ENCODE measurements around the gene SLC37A1. TPM values are rescaled to one million over a fixed set of nuclear protein-coding genes. Genes with fewer than 3 reads are reported as not detected.
A peak's percentile ranks its signal among the peaks of the same experiment; 100 is the strongest.

SLC37A1 gene
- total RNA-seq, 1 donor from 2014 or later, result 24.8 TPM

GRCh38 chr21:42533963-42534355 is 20.3 kb downstream of the SLC37A1 start:
- Mint-ChIP-seq H3K27me3 (no peaks in the 10 kb centered on the region), H3K36me3 (peaks cover 3% of the 10 kb centered on the region), H3K4me1 (ENCODE audit: unreplicated experiment) (peaks cover 22% of the 10 kb centered on the region), H3K27ac (no peak overlapping the region), H3K4me3 (no peak overlapping the region), H3K9me3 (no peaks in the 10 kb centered on the region)
- no peak for DNase-seq (ENCODE audit: extremely low spot score, unreplicated experiment)
- TF ChIP-seq, protein P1, sequence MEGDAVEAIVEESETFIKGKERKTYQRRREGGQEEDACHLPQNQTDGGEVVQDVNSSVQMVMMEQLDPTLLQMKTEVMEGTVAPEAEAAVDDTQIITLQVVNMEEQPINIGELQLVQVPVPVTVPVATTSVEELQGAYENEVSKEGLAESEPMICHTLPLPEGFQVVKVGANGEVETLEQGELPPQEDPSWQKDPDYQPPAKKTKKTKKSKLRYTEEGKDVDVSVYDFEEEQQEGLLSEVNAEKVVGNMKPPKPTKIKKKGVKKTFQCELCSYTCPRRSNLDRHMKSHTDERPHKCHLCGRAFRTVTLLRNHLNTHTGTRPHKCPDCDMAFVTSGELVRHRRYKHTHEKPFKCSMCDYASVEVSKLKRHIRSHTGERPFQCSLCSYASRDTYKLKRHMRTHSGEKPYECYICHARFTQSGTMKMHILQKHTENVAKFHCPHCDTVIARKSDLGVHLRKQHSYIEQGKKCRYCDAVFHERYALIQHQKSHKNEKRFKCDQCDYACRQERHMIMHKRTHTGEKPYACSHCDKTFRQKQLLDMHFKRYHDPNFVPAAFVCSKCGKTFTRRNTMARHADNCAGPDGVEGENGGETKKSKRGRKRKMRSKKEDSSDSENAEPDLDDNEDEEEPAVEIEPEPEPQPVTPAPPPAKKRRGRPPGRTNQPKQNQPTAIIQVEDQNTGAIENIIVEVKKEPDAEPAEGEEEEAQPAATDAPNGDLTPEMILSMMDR (conservative IDR thresholded peaks at IDR 0.05), result no peak

DNA sequence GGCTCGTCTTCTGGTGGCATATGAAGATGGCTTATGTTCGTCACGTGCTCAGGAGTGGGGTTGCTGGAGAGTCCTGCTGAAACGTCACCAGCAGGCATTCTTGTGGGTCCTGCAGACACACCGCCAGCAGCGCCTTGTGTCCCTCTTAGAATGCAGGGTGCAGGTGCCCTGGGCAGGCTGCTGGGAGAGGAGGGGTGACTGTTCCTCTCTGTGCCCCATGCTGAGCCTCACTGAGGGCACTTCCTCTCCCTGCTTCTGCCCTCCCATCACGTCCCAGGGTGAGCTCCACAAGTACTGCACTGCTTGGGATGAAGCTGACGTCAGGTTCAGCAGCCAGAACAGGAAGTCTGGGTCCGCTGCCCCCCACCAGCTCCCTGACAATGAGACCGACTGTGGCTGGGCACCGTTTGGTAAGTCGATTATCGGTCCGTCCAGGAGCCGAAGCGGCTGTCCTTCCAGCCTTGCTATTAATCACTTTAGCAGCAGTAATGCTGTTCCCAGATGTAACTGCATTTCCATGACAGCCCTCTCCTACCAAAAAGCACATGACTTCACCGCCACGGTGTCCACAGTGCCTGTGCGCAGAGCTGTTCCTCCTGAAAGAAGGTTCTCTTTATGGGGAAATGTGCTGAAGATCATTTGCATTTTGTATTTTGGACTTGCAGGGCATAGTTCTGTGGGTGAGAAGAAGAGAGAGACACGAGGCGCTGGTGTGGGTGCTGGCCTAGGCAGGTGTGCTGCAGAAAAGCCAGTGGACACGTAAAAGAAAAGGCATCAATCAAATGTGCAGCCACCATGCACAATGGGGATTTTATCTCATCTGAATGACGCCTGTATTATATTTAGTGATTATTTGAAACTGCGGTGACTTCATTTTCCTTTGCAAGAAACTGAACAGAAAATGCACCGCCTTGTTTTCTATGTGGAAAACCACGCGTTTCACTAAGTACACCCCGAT is 21.0 kb downstream of the SLC37A1 start:
- Mint-ChIP-seq H3K27me3 (no peaks in the 10 kb centered on the region), H3K9me3 (no peaks in the 10 kb centered on the region), H3K4me3 (no peak overlapping the region), H3K27ac (no peak overlapping the region), H3K4me1 (ENCODE audit: unreplicated experiment) (peaks cover 27% of the 10 kb centered on the region), H3K36me3 (peaks cover 6% of the 10 kb centered on the region)
- DNase-seq (ENCODE audit: extremely low spot score, unreplicated experiment), result no peak
- TF ChIP-seq, protein P1 (conservative IDR thresholded peaks at IDR 0.05), result no peak

DNA sequence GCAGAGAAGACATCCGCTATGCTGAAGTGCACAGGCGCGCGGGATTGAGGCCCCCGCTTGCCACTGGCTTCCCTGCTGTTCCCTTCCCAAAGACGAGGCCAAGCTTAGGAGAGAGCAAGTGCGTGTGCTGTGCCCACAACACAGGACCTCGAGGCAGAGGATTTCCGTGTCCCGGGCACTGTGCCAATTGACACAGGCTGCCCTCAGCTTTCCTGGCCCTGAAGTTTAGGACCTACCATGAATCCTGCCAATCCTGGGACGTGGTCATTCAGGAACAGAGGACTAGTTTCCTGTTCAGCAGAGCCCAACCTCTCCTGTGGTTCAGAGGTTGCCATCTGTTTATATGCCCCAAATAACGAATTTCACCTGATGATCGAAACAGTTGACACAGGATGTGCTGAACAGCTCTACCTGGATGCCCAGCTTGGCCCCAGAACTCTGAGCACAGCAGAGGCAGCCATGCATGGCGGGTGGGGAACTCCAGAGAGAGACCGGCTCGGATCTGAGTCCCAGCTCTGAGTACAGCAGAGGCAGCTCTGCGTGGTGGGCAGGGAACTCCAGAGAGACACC is 22.0 kb downstream of the SLC37A1 start:
- Mint-ChIP-seq H3K9me3 (no peaks in the 10 kb centered on the region), H3K36me3 (peaks cover 9% of the 10 kb centered on the region), H3K27ac (no peak overlapping the region), H3K4me1 (ENCODE audit: unreplicated experiment) (peaks cover 31% of the 10 kb centered on the region), H3K27me3 (no peaks in the 10 kb centered on the region), H3K4me3 (no peak overlapping the region)
- DNase-seq (ENCODE audit: extremely low spot score, unreplicated experiment), result no peak
- TF ChIP-seq, protein P1 (conservative IDR thresholded peaks at IDR 0.05), result no peak

DNA sequence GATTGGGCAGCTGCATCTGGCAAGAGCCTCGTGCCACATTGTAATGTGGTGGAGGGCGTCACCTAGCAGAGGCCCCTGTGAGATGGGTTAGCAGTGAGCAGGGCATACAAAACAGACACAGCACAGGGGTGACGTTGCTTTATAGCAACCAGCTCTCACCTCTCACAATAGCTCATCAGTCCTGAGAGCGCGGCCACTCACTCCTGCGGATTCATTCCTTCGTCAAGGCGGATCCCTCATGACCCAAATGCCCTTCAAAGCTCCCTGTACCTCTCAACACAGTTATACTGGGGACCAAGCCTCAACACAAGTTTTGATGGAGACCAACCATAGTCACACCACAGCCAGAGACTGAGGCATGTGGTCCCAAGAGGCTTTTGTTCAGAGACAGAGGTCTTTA is 22.9 kb downstream of the SLC37A1 start:
- H3K27ac Mint-ChIP-seq, result no peak overlapping the region
- H3K4me3 Mint-ChIP-seq, result no peak overlapping the region
- H3K9me3 Mint-ChIP-seq, result no peaks in the 10 kb centered on the region
- peaks cover 31% of the 10 kb centered on the region for H3K4me1 Mint-ChIP-seq (ENCODE audit: unreplicated experiment)
- no peaks in the 10 kb centered on the region for H3K27me3 Mint-ChIP-seq
- no peak for DNase-seq (ENCODE audit: extremely low spot score, unreplicated experiment)
- TF ChIP-seq, protein P1 (conservative IDR thresholded peaks at IDR 0.05), result no peak
- peaks cover 9% of the 10 kb centered on the region for H3K36me3 Mint-ChIP-seq

- Mint-ChIP-seq H3K4me3 (no peak overlapping the region), H3K36me3 (peaks cover 9% of the 10 kb centered on the region), H3K4me1 (ENCODE audit: unreplicated experiment) (peaks cover 31% of the 10 kb centered on the region), H3K27ac (no peak overlapping the region), H3K27me3 (no peaks in the 10 kb centered on the region), H3K9me3 (no peaks in the 10 kb centered on the region)
- DNase-seq (ENCODE audit: extremely low spot score, unreplicated experiment), result no peak
- TF ChIP-seq, protein P1 (conservative IDR thresholded peaks at IDR 0.05), result peak; percentile 53
Measured at GRCh38 chr21:42537106-42537742, 23.6 kb downstream of the SLC37A1 start.

Measured in type B pancreatic cell (in vitro differentiated cells).